ENCODE results near the gene JSRP1. TPM values are rescaled to one million over a fixed set of nuclear protein-coding genes. Genes with fewer than 3 reads are reported as not detected.
"Not testable (repeated sequence)": the region's sequence is repeated elsewhere in the genome, so short reads cannot be mapped to it uniquely, and the experiment has no call there.

JSRP1 gene
- total RNA-seq, 1 experiment from 2014 or later, result 0.38 TPM

- no peak for DNase-seq (ENCODE audit: low spot score)
These were observed 26.6 kb upstream of the JSRP1 start for GRCh38 chr19:2282862-2283237.

- no peak for DNase-seq (ENCODE audit: low spot score)
These were observed 26.0 kb upstream of the JSRP1 start, which contains the start of gene PEAK3 for GRCh38 chr19:2282062-2282861. PEAK3 (minus strand) TSS chr19:2282175; CDS start chr19:2280931, 1,244 bp downstream.

GRCh38 chr19:2281265-2282061 is 25.2 kb upstream of the JSRP1 start:
- DNase-seq (ENCODE audit: low spot score), result not testable (repeated sequence)

GRCh38 chr19:2280633-2281264 is 24.5 kb upstream of the JSRP1 start:
- DNase-seq (ENCODE audit: low spot score), result no peak

- peak; percentile 36 for DNase-seq (ENCODE audit: low spot score)
These were observed 22.4 kb upstream of the JSRP1 start for GRCh38 chr19:2278459-2279158.

GRCh38 chr19:2277138-2277537 is 20.9 kb upstream of the JSRP1 start:
- DNase-seq (ENCODE audit: low spot score), result no peak

- DNase-seq (ENCODE audit: low spot score), result no peak
These were observed 20.3 kb upstream of the JSRP1 start for GRCh38 chr19:2276429-2276986.

- DNase-seq (ENCODE audit: low spot score), result no peak
These were observed 19.6 kb upstream of the JSRP1 start for GRCh38 chr19:2275588-2276428.

GRCh38 chr19:2274931-2275535 is 18.8 kb upstream of the JSRP1 start:
- DNase-seq (ENCODE audit: low spot score), result peak; percentile 78

- DNase-seq (ENCODE audit: low spot score), result no peak
These were observed 18.0 kb upstream of the JSRP1 start for GRCh38 chr19:2274185-2274711.

GRCh38 chr19:2273356-2274184 is 17.4 kb upstream of the JSRP1 start:
- DNase-seq (ENCODE audit: low spot score), result peak; percentile 79

GRCh38 chr19:2271234-2272103 is 15.3 kb upstream of the JSRP1 start:
- peak; percentile 45 for DNase-seq (ENCODE audit: low spot score)

- peak; percentile 35 for DNase-seq (ENCODE audit: low spot score)
These were observed 14.4 kb upstream of the JSRP1 start for GRCh38 chr19:2270423-2271233.

GRCh38 chr19:2270157-2270422 is 13.9 kb upstream of the JSRP1 start:
- no peak for DNase-seq (ENCODE audit: low spot score)

- DNase-seq (ENCODE audit: low spot score), result peak; percentile 87
These were observed 13.3 kb upstream of the JSRP1 start for GRCh38 chr19:2269244-2270156.

- no peak for DNase-seq (ENCODE audit: low spot score)
These were observed 12.6 kb upstream of the JSRP1 start for GRCh38 chr19:2268861-2269243.
